Fibroblast of skin of right quadriceps (primary cell): ENCODE data around the gene LY6G5B.
"Not testable (repeated sequence)": the region's sequence is repeated elsewhere in the genome, so short reads cannot be mapped to it uniquely, and the experiment has no call there.

Experiments used
- DNase-seq: peaks from one replicate; pipeline ENCODE4 v3.0.0-alpha.2; 2013

The LY6G5B gene

GRCh38 chr6:31691564-31692108 lies 21.9 kb downstream of the LY6G5B start:
- no peak for DNase-seq

- DNase-seq = no peak
Observed at GRCh38 chr6:31692353-31692752, 22.6 kb downstream of the LY6G5B start.

DNA sequence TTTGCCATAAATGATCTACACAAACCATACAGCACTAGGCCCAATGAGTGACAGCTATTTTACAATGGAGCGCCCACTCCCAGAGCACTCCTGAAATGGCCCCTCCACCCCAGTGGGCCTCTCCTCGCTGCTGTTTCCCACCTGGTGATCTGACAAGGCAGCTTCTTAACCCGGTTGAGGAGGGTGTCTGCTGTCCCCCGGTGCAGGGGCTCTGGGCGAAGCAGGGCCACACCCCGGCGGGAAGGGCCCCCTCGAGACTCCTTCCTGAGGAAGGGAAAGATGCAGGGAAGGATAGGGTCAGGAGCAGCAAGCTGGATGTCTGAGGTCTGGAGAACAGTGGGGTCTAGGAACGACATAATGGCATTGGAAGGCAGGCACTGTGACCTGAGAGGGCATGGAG lies 23.1 kb downstream of the LY6G5B start:
- no peak for DNase-seq

- DNase-seq = no peak
Observed at GRCh38 chr6:31693535-31693934, 23.8 kb downstream of the LY6G5B start.

DNA sequence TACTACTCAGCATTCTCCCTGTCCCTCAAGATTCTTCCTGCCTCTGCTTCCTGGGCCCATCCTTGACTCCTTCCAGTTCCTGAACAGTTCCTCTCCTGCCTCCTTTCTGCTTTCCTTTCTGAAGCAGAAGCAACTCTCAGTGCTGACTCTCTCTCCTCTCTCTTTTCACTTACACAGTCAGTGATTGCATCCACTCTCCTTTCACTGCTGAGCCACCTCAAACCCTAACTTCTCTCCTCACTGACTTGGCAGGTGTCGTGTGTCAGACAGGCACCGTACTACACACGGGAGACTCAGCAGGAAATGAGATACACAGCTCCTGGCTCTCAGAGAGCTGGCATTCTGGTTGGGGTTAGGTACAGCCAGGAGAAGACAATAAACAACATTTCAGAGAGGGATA lies 27.8 kb downstream of the LY6G5B start:
- DNase-seq = no peak

GRCh38 chr6:31700740-31701401 lies 31.1 kb downstream of the LY6G5B start:
- no peak for DNase-seq

DNA sequence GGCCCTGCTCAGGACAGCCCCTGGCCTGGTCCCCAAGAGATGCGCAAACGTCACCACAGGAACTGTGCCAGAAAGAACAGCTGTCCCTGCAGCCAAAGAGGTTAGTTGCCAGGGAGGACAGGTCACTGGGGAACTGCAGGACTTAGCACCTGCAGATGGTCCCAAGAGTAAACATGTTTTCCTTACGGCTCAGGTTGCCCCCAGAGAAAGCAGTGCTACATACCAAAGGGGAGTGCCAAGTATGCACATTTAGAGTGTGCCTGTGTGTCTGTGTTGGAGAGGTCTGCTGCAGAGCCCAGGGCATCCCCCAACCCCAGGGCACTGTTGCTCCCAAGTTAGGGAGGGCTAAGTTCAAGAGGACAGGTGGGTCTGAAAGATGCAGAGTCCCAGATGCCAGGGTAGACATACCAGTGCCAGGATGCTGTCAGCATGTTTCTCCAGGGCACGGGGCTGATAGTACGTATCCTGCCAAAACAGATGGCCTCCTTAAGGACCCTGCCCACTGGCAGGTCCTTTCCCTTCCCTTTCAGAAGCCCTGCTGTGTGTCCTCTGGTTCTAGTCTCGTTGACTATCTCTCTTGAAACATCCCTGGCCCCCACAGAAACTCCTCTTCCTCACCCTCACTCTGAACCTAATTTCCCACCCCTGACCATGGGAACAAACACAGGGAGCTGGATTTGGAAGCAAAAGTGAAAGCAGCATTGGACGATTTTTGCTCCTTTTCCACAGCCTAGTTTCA lies 32.1 kb downstream of the LY6G5B start:
- no peak for DNase-seq

DNA sequence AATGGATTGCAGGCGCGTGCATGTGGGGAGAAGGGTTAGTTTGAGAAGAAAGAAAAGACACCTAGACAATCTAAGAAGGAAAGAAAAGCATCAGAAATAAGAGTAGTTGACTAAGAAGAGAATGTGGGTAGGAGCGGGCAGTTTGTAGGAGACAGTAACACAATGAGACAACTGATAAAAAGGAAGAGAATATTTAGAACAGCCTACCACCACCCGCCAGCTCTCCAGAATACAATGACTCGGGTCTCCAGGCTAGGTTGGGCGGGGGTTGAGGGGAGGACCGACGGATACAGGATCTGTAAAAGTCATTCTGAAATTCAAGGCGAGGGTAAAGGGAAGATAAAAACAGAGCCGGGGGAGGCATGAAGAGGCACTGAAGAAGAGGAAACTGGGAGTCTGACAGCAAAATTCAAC lies 32.6 kb downstream of the LY6G5B start:
- DNase-seq = no peak

GRCh38 chr6:31702819-31703716 lies 33.3 kb downstream of the LY6G5B start, which contains the start of gene ABHD16A:
Gene ABHD16A (minus strand): TSS chr6:31703324. CDS start chr6:31703281, 43 bp downstream.
- DNase-seq = peak; percentile 98

DNA sequence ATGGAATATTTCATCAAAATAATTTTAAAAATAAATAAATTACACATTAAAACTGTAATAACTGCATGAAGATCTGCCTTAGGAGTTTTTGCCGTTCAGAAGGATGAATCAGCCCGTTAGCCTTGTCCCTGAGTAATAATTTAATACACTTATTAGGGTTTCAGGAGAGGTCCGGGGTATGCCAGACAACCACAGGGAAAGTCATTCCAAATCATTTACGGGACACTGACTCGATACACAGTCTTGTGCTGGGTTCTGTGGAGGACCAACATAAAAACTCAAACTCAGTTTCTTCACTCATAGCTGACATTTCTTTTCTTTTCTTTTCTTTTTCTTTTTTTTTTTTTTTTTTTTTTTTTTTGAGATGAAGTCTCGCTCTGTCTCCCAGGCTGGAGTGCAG lies 36.2 kb downstream of the LY6G5B start:
- no peak for DNase-seq

DNA sequence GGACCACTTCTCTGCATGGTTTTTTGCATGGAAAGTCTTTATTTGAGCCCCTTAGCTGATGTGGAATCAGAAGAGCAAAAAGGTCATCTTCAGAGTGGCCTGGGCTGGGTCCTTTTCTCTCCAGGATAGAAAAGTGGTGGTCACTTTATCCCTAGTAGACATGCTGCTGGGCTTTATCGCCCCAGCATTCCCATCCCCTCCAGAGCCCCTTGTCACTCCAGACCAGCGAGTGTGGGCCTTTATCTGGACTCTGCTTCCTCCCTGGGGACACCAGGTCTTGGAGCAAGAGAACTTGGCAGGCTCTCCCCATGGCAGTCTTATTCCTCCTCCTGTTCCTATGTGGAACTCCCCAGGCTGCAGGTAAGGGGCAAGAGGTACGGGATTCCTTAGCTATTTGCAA lies 36.8 kb downstream of the LY6G5B start, which contains the start of gene LY6G6F:
Gene LY6G6F, plus strand, starts transcription at position 268 of the 400 bp plus-strand sequence. Its CDS starts 41 bp downstream, at position 309.
- no peak for DNase-seq

DNA sequence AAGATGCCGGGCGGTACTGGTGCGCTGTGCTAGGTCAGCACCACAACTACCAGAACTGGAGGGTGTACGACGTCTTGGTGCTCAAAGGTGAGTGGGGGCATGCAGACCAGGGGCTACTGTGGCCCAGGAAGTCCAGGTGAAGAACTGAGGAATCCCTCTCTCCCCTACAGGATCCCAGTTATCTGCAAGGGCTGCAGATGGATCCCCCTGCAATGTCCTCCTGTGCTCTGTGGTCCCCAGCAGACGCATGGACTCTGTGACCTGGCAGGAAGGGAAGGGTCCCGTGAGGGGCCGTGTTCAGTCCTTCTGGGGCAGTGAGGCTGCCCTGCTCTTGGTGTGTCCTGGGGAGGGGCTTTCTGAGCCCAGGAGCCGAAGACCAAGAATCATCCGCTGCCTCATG lies 37.9 kb downstream of the LY6G5B start:
- no peak for DNase-seq

GRCh38 chr6:31708224-31708623 lies 38.4 kb downstream of the LY6G5B start:
- no peak for DNase-seq

DNA sequence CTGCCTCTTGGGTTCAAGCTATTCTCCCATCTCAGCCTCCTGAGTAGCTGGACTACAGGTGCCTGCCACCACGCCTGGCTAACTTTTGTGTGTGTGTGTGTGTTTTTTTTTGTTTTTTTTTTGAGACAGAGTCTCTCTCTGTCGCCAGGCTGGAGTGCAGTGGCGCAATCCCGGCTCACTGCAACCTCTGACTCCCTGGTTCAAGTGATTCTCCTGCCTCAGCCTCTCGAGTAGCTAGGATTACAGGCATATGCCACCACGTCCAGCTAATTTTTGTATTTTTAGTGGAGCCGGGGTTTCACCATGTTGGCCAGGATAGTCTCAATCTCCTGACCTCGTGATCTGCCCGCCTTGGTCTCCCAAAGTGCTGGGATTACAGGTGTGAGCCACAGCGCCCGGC lies 39.4 kb downstream of the LY6G5B start:
- not testable (repeated sequence) for DNase-seq

- DNase-seq = no peak
Observed at GRCh38 chr6:31710523-31711219, 40.9 kb downstream of the LY6G5B start.

DNA sequence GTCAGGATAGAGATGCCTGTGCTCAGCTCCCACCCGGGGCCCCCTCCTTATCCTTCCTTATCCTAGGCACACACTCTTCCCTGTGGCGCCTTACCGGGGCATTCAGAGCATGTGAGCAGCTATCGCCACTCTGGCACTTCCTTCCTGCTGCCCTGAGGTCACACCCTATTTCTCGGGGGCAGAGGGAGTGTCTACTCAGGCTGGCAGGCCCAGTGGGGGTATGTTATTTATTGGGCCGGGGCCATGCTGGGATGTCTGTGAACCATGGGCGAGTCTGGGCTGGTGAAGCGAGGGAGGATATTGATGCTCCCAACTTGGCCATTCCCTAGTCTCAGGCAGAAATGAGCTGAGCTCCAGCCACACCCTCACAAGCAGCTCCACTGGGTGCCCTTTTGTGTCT lies 41.5 kb downstream of the LY6G5B start:
- DNase-seq = no peak

- DNase-seq = no peak
Observed at GRCh38 chr6:31712296-31712695, 42.5 kb downstream of the LY6G5B start.

DNA sequence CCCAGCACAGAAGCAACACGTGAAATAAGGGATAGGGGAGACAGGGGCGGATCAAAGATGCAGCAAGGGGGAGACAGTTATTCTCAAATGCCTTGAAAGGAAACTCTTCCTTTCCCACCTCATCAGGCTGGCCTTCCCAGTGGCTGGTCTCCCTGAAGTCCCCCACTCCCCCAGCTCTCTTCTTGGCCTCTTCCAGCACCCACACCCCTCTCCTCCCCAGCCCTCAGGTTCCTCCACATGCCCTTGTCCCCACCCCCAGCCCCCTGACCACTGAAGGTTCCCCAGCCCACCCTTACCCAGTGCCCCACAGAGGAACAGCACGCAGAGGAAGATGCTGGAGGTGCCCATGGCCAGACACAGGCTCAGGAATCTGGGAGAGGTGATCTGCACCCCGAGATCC lies 43.7 kb downstream of the LY6G5B start:
- no peak for DNase-seq

GRCh38 chr6:31713991-31714684 lies 44.4 kb downstream of the LY6G5B start:
- DNase-seq = no peak

GRCh38 chr6:31715022-31715958 lies 45.5 kb downstream of the LY6G5B start, which contains the start of gene LY6G6D:
Gene LY6G6D (plus strand): TSS chr6:31715348. CDS start chr6:31715356, 8 bp downstream.
- no peak for DNase-seq
